HG02973 (cell line): Measurements from ENCODE around the gene SMC3.
"Not testable (repeated sequence)": the region's sequence is repeated elsewhere in the genome, so short reads cannot be mapped to it uniquely, and the experiment has no call there.

Experiments used
- ATAC-seq: cut with Tn5 transposase; IDR thresholded peaks from one replicate; pipeline ENCODE4 v1.9.1; 2021; ENCODE audit warnings: moderate library complexity; ENCODE audit not compliant: unreplicated experiment

SMC3 gene

GRCh38 chr10:110576220-110576619 is 8.7 kb downstream of the SMC3 start:
- ATAC-seq: no peak

- no peak for ATAC-seq
These were observed 9.6 kb downstream of the SMC3 start for GRCh38 chr10:110577056-110577455.

- ATAC-seq: no peak
These were observed 16.5 kb downstream of the SMC3 start for GRCh38 chr10:110584006-110584405.

GRCh38 chr10:110591760-110592159 is 24.3 kb downstream of the SMC3 start:
- ATAC-seq: no peak

- no peak for ATAC-seq
These were observed 30.0 kb downstream of the SMC3 start for GRCh38 chr10:110597476-110597875.

- no peak for ATAC-seq
These were observed 33.1 kb downstream of the SMC3 start for GRCh38 chr10:110600487-110601101.

- ATAC-seq: no peak
These were observed 34.1 kb downstream of the SMC3 start for GRCh38 chr10:110601581-110601980.

GRCh38 chr10:110608087-110608486 is 40.6 kb downstream of the SMC3 start:
- ATAC-seq: no peak

- no peak for ATAC-seq
These were observed 42.1 kb downstream of the SMC3 start for GRCh38 chr10:110609605-110610004.

GRCh38 chr10:110610308-110610774 is 42.8 kb downstream of the SMC3 start:
- no peak for ATAC-seq

GRCh38 chr10:110610781-110611180 is 43.3 kb downstream of the SMC3 start:
- not testable (repeated sequence) for ATAC-seq

- ATAC-seq: no peak
These were observed 44.6 kb downstream of the SMC3 start for GRCh38 chr10:110612087-110612486.

- no peak for ATAC-seq
These were observed 45.1 kb downstream of the SMC3 start for GRCh38 chr10:110612629-110613028.

GRCh38 chr10:110613341-110613995 is 46.0 kb downstream of the SMC3 start:
- no peak for ATAC-seq

- ATAC-seq: peak; percentile 64
These were observed 46.6 kb downstream of the SMC3 start for GRCh38 chr10:110613996-110614495.

- ATAC-seq: no peak
These were observed 47.7 kb downstream of the SMC3 start for GRCh38 chr10:110615057-110615747.

GRCh38 chr10:110616493-110617033 is 49.1 kb downstream of the SMC3 start:
- ATAC-seq: no peak

GRCh38 chr10:110617425-110618229 is 50.1 kb downstream of the SMC3 start:
- no peak for ATAC-seq

GRCh38 chr10:110618230-110618610 is 50.7 kb downstream of the SMC3 start:
- no peak for ATAC-seq

GRCh38 chr10:110619514-110620397 is 52.3 kb downstream of the SMC3 start:
- no peak for ATAC-seq
